Chondrocyte (in vitro differentiated cells): ENCODE results near the gene SYNE1. TPM values are rescaled to one million over a fixed set of nuclear protein-coding genes. Genes with fewer than 3 reads are reported as not detected.

ENCODE experiments used
- DNase-seq: peaks from one replicate; pipeline ENCODE4 v3.0.0; 2021; ENCODE audit warnings: mixed read lengths, low spot score
- H3K27ac Mint-ChIP-seq: one replicate; pipeline ENCODE4 v1.8.0; 2021; ENCODE audit warnings: mild to moderate bottlenecking, moderate library complexity, mixed read lengths; ENCODE audit not compliant: unreplicated experiment
- H3K27me3 Mint-ChIP-seq: 2 replicates; pipeline ENCODE4 v1.8.0; 2021; ENCODE audit warnings: low read depth, mixed read lengths
- H3K36me3 Mint-ChIP-seq: 2 replicates; pipeline ENCODE4 v1.8.0; 2021; ENCODE audit warnings: low read depth, mixed read lengths
- H3K4me1 Mint-ChIP-seq: 2 replicates; pipeline ENCODE4 v1.8.0; 2021; ENCODE audit warnings: low read depth, mild to moderate bottlenecking, mixed read lengths
- H3K4me3 Mint-ChIP-seq: one replicate; pipeline ENCODE4 v1.8.0; 2021; ENCODE audit warnings: mild to moderate bottlenecking, moderate library complexity, mixed read lengths; ENCODE audit not compliant: unreplicated experiment
- H3K9me3 Mint-ChIP-seq: 2 replicates; pipeline ENCODE4 v1.8.0; 2021; ENCODE audit warnings: low read depth, mixed read lengths
- CTCF ChIP-seq: fragments of 200-600 bp; sonication (generic); IDR thresholded peaks from 2 replicates; pipeline ENCODE4 v1.5.0; 2021; ENCODE audit warnings: antibody characterized with exemption, mild to moderate bottlenecking, moderate library complexity
- total RNA-seq: library from RNA; stranded (reverse); gene quantifications from 3 replicates; pipeline ENCODE4 v1.2.1, GENCODE V29; 2021

SYNE1 gene
- total RNA-seq, 1 donor from 2014 or later = 151 TPM

- peaks cover 3% of the 10 kb centered on the region for H3K36me3 Mint-ChIP-seq
- H3K27ac Mint-ChIP-seq = peak overlapping the region; percentile 73
- no peak for DNase-seq
- TF ChIP-seq CTCF = no peak
- peaks cover 5% of the 10 kb centered on the region for H3K27me3 Mint-ChIP-seq
- H3K4me3 Mint-ChIP-seq = peak overlapping the region; percentile 58
- H3K9me3 Mint-ChIP-seq = peaks cover 6% of the 10 kb centered on the region
- H3K4me1 Mint-ChIP-seq = peaks cover 14% of the 10 kb centered on the region
Measured at GRCh38 chr6:152471456-152472265, 165.5 kb downstream of the SYNE1 start.

GRCh38 chr6:152463164-152463563 is 174.0 kb downstream of the SYNE1 start:
- H3K4me1 Mint-ChIP-seq = no peaks in the 10 kb centered on the region
- H3K27ac Mint-ChIP-seq = no peak overlapping the region
- H3K9me3 Mint-ChIP-seq = no peaks in the 10 kb centered on the region
- no peak overlapping the region for H3K4me3 Mint-ChIP-seq
- peaks cover 5% of the 10 kb centered on the region for H3K27me3 Mint-ChIP-seq
- no peak for TF ChIP-seq CTCF
- no peaks in the 10 kb centered on the region for H3K36me3 Mint-ChIP-seq
- no peak for DNase-seq

- Mint-ChIP-seq H3K9me3 (no peaks in the 10 kb centered on the region), H3K4me1 (no peaks in the 10 kb centered on the region), H3K36me3 (no peaks in the 10 kb centered on the region), H3K27ac (no peak overlapping the region), H3K4me3 (no peak overlapping the region), H3K27me3 (peaks cover 5% of the 10 kb centered on the region)
- TF ChIP-seq CTCF = no peak
- DNase-seq = no peak
Measured at GRCh38 chr6:152462716-152463115, 174.4 kb downstream of the SYNE1 start.

GRCh38 chr6:152461556-152461955 is 175.6 kb downstream of the SYNE1 start:
- TF ChIP-seq CTCF = no peak
- Mint-ChIP-seq H3K9me3 (no peaks in the 10 kb centered on the region), H3K27ac (no peak overlapping the region), H3K27me3 (peaks cover 5% of the 10 kb centered on the region), H3K4me3 (no peak overlapping the region), H3K4me1 (no peaks in the 10 kb centered on the region), H3K36me3 (no peaks in the 10 kb centered on the region)
- no peak for DNase-seq

- Mint-ChIP-seq H3K9me3 (no peaks in the 10 kb centered on the region), H3K36me3 (no peaks in the 10 kb centered on the region), H3K4me3 (no peak overlapping the region), H3K27ac (no peak overlapping the region), H3K4me1 (no peaks in the 10 kb centered on the region), H3K27me3 (peaks cover 2% of the 10 kb centered on the region)
- no peak for TF ChIP-seq CTCF
- no peak for DNase-seq
Measured at GRCh38 chr6:152458648-152459644, 178.2 kb downstream of the SYNE1 start.
